Germinal center (tissue), 1 donor: Measurements from ENCODE around the gene CSNK1G1.

Experiments used
- DNase-seq: peaks from one replicate; pipeline ENCODE4 v3.0.0; 2012; ENCODE audit warnings: mixed read lengths, low spot score

Gene CSNK1G1

DNA sequence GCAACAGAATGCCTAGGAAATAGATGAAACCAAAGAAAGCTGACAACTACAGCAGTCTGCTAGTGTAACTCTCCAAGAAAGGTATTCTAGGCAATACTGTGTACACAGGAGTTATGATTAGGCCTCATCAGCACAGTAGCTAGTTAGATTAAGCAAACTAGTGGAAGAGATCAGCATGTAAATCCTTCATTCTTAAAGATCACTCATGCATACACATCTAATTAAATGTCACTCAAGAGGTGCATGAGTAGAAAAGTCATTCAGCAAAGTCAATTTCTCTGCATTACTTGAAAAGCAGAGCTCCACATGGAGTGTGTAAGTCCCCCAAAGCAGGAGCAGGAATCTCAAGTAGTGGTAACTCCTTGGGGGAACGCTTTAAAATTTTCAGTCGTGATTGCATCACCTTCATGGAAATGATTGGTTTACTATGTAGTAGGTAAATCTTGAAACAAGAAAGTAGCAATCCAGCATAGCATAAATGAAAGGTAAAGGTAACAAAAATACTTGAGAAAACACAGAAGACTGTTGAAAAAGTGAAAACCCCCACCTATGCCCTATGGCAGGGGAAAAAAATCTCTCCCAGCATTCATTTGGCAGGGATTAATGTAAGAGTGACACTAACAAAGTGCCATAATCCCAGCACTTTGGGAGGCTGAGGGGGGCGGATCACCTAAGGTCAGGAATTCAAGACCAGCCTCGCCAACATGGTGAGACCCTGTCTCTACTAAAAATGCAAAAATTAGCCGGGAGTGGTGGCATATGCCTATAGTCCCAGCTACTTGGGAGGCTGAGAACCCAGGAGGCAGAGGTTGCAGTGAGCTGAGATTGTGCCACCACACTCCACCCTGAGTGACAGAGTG, 163.8 kb downstream of the CSNK1G1 start:
- no peak for DNase-seq

- no peak for DNase-seq
Measured at GRCh38 chr15:64187396-64188191, 168.4 kb downstream of the CSNK1G1 start.

- DNase-seq: no peak
Measured at GRCh38 chr15:64185146-64185911, 170.6 kb downstream of the CSNK1G1 start.

- no peak for DNase-seq
Measured at GRCh38 chr15:64182859-64183370, 173.1 kb downstream of the CSNK1G1 start.

DNA sequence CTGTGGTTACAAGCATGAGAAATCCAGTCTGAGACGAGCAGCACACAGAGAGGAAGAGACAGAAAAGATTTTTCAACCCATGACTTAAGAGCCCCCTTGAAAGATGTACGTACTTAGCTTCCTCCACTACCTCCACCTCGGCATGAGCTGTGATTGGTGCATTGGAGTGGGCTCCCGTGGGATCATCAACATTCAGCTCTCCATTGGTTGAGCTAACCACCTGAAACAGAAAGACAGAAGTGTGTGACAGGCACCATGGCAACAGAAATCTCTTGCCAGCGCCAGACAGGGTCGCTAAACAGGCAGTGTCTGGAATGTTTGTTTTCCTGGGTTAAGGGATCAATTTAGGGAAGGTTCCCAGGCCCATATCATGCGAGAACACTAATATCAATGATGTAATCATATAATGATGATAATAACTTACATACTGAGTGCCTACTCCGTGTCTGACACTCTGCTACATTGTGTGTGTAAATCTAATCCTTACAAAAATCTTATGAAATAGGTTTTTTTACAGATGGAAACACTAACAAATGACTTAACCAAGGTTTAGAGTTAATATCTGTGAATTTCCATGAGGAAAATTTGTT, 175.6 kb downstream of the CSNK1G1 start:
- peak; percentile 73 for DNase-seq

DNA sequence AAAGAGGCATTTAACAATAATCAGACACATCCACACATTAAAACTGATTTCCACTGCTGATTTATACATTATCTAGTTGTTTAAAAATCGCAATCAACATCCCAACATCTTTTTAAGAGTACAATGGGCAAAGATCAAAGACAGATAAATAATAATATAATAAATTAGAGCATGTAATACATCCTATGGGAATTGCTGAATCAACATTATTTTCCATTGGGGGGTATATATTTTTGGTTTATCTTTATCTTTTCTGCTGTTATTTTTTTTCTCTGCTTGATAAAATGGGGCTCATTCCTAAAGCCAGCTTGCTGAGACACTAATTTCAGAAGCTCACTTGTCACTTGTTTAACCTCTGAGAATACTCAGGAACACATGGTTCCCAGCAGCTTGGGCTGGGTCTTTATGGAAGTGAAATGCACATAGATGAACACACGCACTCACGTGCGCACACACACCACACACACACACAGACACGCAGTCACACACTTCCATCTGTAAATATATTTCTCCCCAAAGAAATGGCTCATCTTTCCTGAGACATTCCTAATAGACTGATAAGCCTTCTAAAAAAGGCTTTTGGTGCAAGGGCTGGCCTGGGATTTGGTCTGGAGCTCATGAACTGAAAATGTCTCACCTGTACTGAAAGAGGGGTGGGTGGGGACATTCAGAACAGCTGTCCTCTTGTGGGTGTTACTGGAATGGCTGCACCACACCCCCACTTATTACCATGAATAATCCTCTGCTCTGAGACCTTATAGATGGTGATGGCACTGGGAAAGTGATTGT, 189.7 kb downstream of the CSNK1G1 start:
- no peak for DNase-seq

DNA sequence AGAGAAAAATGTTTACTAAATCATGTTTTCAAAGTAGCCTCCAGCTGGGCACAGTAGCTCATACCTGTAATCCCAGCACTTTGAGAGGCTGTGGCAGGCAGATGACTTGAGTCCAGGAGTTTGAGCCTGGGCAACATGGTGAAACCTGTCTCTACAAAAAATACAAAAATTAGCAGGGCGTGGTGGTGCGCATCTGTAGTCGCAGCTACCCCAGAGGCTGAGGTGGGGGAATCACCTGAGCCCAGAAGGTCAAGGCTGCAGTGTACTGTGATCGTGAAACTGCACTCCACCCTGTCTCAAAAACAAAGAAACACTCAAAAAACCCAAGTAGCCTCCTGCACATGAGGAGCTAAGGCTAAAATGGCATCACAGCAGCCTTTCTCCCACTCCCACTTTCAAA, 191.5 kb downstream of the CSNK1G1 start:
- no peak for DNase-seq

- DNase-seq: no peak
Measured at GRCh38 chr15:64163659-64164362, 192.2 kb downstream of the CSNK1G1 start.

GRCh38 chr15:64162869-64163658, 192.9 kb downstream of the CSNK1G1 start, which contains the start of gene PPIB:
Gene PPIB, minus strand, starts transcription at chr15:64163022. Its CDS starts 36 bp downstream, at chr15:64162986.
- DNase-seq: peak; percentile 96

DNA sequence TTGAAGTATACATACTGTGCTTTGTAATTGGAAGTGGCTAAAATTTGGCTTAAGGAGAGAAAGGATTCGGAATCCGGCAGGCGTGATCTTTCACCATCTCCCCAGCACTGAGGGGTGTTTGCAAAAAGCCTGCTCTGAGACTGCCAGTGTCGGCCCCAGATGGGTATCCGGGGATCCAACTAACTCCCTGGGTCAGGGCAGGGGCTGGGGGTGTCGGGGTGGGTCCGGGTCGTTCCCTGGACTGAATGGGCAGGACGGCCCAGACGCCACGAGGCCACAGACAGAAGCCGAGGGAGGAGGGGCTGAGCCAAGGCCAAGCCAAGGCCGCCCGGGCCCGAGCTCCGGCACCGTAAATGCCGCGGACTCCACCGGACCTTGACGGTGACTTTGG, 193.5 kb downstream of the CSNK1G1 start:
- no peak for DNase-seq

DNA sequence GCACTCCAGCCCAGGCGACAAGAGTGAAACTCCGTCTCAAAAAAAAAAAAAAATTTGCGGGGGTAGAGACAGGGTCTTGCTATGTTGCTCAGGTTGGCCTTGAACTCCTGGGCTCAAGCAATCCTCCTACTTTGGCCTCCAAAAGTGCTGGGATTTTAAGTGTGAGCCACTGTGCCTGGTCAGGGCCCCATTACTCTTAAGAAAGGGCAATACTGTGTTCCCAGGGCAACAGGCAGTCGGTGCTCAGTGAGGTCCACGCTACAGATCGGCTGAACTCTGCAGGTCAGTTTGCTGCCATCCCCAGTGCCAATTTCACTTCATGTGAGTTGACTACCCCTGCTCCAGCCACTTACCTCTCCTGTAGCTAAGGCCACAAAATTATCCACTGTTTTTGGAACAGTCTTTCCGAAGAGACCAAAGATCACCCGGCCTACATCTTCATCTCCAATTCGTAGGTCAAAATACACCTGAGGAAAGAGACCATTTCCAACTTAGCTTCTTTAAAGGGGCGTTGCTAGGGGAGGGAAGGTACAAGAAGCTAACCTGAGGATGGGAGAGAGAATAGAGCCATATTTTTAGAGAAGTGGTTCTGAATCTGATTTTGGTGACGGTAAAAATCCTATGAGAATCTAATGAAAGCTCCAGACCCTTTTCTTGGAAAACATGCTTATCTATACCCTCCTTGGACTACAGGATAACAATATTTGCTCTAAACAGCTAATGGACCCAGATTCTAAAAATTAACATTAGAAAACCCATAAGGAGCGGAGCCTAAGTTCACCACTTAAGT, 194.1 kb downstream of the CSNK1G1 start:
- no peak for DNase-seq

DNA sequence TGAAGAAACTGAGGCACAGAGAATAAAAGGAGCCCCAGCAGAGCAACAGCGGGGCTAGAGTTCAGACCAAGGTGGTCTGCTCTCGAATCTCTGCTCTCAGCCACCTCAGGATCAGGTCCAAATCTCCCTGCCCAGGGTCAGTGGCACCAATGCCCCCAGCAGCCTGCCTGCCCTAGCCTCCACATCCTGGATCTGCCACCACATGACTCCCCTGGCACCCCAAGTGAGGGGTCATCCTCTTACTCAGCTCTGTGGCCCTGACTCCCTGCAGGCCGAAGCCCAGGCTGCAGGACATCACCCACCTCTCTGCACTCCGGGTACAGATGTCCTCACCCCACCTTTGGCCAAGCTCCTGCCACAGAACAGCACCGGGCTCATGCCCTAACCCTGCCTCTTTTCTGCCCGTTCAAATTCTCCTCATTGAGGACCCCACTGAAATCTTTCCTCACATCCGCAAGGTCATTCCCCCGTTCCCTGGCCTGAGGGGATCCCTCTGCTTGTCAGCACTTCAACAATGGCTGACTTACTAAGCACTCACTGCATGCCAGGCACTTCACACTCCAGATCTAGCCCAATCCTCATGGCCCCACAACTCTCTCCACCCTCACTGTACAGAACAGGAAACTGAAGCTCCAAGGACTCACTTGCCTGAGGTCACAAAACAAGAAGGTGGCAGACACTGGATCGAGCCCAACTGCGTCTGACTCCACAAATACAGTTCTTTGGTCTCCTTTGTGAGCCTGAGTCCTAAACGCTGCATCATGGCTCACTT, 197.4 kb downstream of the CSNK1G1 start:
- no peak for DNase-seq

- no peak for DNase-seq
Measured at GRCh38 chr15:64157599-64158125, 198.3 kb downstream of the CSNK1G1 start.

DNA sequence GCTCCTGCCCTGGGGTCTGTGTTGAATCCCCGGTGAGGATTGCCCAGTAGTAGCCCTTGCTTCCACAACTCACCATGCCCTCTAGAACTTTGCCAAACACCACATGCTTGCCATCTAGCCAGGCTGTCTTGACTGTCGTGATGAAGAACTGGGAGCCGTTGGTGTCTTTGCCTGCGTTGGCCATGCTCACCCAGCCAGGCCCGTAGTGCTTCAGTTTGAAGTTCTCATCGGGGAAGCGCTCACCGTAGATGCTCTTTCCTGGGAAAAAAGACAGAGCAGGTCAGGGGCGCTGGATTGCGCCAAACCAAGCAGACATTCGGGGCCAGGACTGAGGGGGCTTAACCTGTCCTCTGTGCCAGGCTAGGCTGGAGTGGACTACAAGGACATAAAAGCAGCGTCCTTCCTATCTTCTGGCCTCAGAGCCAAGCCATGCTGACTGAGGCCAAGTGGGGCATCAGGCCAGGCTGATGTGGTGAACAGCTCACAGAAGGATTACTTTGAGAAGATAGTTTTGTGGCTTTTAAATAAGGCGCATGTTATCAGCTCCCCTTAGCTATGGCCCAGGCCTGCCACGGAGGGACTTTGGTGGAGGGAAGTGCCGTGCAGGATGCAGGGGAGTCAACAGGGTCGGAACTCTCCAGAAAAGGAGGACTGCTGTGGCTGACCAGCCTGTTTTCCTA, 199.2 kb downstream of the CSNK1G1 start:
- DNase-seq: no peak

DNA sequence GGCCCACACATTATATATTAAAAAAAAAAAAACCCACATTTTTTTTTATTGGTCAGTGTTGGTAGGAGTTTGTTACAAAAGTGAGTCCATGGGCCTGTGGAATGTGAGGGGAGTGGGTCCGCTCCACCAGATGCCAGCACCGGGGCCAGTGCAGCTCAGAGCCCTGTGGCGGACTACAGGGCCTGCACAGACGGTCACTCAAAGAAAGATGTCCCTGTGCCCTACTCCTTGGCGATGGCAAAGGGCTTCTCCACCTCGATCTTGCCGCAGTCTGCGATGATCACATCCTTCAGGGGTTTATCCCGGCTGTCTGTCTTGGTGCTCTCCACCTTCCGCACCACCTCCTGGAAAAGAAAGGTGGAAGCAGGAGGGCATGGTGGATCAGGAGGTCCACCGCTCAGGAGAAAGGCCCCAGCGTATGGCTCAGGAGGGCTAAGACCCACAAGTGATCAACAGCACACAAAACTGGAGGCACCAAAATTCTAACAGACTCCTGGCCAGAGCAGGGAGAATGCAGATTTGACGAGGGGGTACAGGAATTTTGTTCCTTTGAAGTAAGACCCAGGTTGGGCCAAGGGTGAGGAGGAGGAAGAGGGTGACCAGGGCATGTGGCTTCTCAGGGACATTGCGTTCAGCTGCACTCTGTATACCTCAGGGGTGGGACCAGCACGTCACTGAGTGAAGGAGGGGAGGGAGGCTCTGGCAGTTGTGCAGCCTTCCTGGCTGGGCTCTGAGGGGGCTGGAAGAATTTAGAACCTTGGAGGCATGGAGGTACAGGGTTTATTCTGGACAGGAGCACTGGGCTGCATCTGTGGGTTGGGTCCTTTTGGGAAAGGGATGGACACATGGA, 199.9 kb downstream of the CSNK1G1 start:
- DNase-seq: no peak
